Measurements from ENCODE around the gene TCF19. TPM values are rescaled to one million over a fixed set of nuclear protein-coding genes. Genes with fewer than 3 reads are reported as not detected.
"Not testable (repeated sequence)": the region's sequence is repeated elsewhere in the genome, so short reads cannot be mapped to it uniquely, and the experiment has no call there.

TCF19 gene
- total and polyA plus RNA-seq, 2 experiments from 2014 or later: 8.3 to 11.1 TPM

GRCh38 chr6:31185695-31186051 is 27.3 kb downstream of the TCF19 start:
- peaks cover 32% of the 10 kb centered on the region for H3K4me1 Mint-ChIP-seq
- H3K4me1 ChIP-seq (ENCODE audit: insufficient read depth): peaks cover 44% of the 10 kb centered on the region
- H3K4me2 ChIP-seq; H3K36me3 Mint-ChIP-seq (ENCODE audit: low read depth); H3K4me3 Mint-ChIP-seq; DNase-seq (ENCODE audit: low spot score); H2AFZ ChIP-seq; H3K36me3 ChIP-seq (ENCODE audit: insufficient read depth); H3K27me3 ChIP-seq (ENCODE audit: insufficient read depth); H3K79me2 ChIP-seq (replicated peaks; ENCODE audit: insufficient read depth); ATAC-seq; H3K4me3 ChIP-seq; H3F3A ChIP-seq (replicated peaks; ENCODE audit: low read depth); H3K9me3 Mint-ChIP-seq; H3K27me3 Mint-ChIP-seq (ENCODE audit: insufficient read depth, low read depth, poor library complexity); H3K27ac Mint-ChIP-seq; H3K9me2 ChIP-seq (ENCODE audit: insufficient read depth); H3K27ac ChIP-seq (ENCODE audit: low read depth); H4K20me1 ChIP-seq (replicated peaks; ENCODE audit: insufficient read depth): not testable (repeated sequence)

GRCh38 chr6:31186052-31186734 is 27.8 kb downstream of the TCF19 start:
- H3K9me3 Mint-ChIP-seq: 0 out of 3 replicates have a peak, but pooled peaks cover 4% of the 10 kb centered on the region
- H4K20me1 ChIP-seq (replicated peaks; ENCODE audit: insufficient read depth): no peaks in the 10 kb centered on the region
- H3K36me3 ChIP-seq (ENCODE audit: insufficient read depth): no peaks in the 10 kb centered on the region; the same call in 1 of the 2 replicates
- no peak overlapping the region for H2AFZ ChIP-seq
- H3K27me3 ChIP-seq (ENCODE audit: insufficient read depth): no peaks in the 10 kb centered on the region
- no peak overlapping the region; the same call in 2 of the 3 replicates for H3K4me3 Mint-ChIP-seq
- ATAC-seq: no peak
- H3K4me1 ChIP-seq (ENCODE audit: insufficient read depth): peaks cover 44% of the 10 kb centered on the region
- peaks cover 3% of the 10 kb centered on the region; the same call in 2 of the 3 replicates for H3K36me3 Mint-ChIP-seq (ENCODE audit: low read depth)
- H3K4me3 ChIP-seq: no peak overlapping the region
- no peaks in the 10 kb centered on the region for H3K9me2 ChIP-seq (ENCODE audit: insufficient read depth)
- no peaks in the 10 kb centered on the region; the same call in 1 of the 2 replicates for H3K79me2 ChIP-seq (replicated peaks; ENCODE audit: insufficient read depth)
- H3K27me3 Mint-ChIP-seq (ENCODE audit: insufficient read depth, low read depth, poor library complexity): peaks cover 3% of the 10 kb centered on the region
- no peak for DNase-seq (ENCODE audit: low spot score)
- H3K4me1 Mint-ChIP-seq: peaks cover 32% of the 10 kb centered on the region
- H3K4me2 ChIP-seq: no peak overlapping the region
- H3F3A ChIP-seq (replicated peaks; ENCODE audit: low read depth): no peaks in the 10 kb centered on the region
- no peak overlapping the region for H3K27ac ChIP-seq (ENCODE audit: low read depth)
- H3K27ac Mint-ChIP-seq: no peak overlapping the region
- TF ChIP-seq JUNB (IDR thresholded peaks at IDR 0.05; ENCODE audit: unreplicated experiment) (no peak), ZNF114 (CRISPR knock-in tag; IDR thresholded peaks at IDR 0.05) (no peak), POLR2AphosphoS5 (IDR thresholded peaks at IDR 0.05; ENCODE audit: low read depth) (no peak), ZNF331 (CRISPR knock-in tag; IDR thresholded peaks at IDR 0.05; ENCODE audit: low read depth) (no peak), CREB1 (CRISPR knock-in tag; IDR thresholded peaks at IDR 0.05; ENCODE audit: low read depth) (no peak), ETS1 (IDR thresholded peaks at IDR 0.05) (no peak), REST (IDR thresholded peaks at IDR 0.05; ENCODE audit: unreplicated experiment) (no peak), EZH2 (IDR thresholded peaks at IDR 0.05; ENCODE audit: low read depth, unreplicated experiment) (no peak), ZNF462 (CRISPR knock-in tag; IDR thresholded peaks at IDR 0.05) (no peak), STAT1 (IDR thresholded peaks at IDR 0.05; ENCODE audit: unreplicated experiment) (no peak)

All from GM23338 (cell line).